NCI-H1105 (cell line): Measurements from ENCODE around the gene RIT2.
"Not testable (repeated sequence)": the region's sequence is repeated elsewhere in the genome, so short reads cannot be mapped to it uniquely, and the experiment has no call there.

Experiments
- DNase-seq: peaks from one replicate; lab custom pipeline; 2025; lab: John Stamatoyannopoulos, UW

Gene RIT2

GRCh38 chr18:42838546-42839145 is 276.8 kb downstream of the RIT2 start:
- DNase-seq, result no peak

GRCh38 chr18:42830936-42831335 is 284.5 kb downstream of the RIT2 start:
- DNase-seq, result no peak

- DNase-seq, result no peak
Observed at GRCh38 chr18:42828881-42829280, 286.6 kb downstream of the RIT2 start.

GRCh38 chr18:42824178-42824577 is 291.3 kb downstream of the RIT2 start:
- DNase-seq, result no peak

- no peak for DNase-seq
Observed at GRCh38 chr18:42822711-42823110, 292.8 kb downstream of the RIT2 start.

- no peak for DNase-seq
Observed at GRCh38 chr18:42821492-42821891, 294.0 kb downstream of the RIT2 start.

GRCh38 chr18:42814618-42815017 is 300.9 kb downstream of the RIT2 start:
- no peak for DNase-seq

- DNase-seq, result no peak
Observed at GRCh38 chr18:42814184-42814583, 301.3 kb downstream of the RIT2 start.

GRCh38 chr18:42813570-42813969 is 301.9 kb downstream of the RIT2 start:
- no peak for DNase-seq

- no peak for DNase-seq
Observed at GRCh38 chr18:42807887-42808286, 307.6 kb downstream of the RIT2 start.

- no peak for DNase-seq
Observed at GRCh38 chr18:42801706-42802105, 313.8 kb downstream of the RIT2 start.

- peak; percentile 31 for DNase-seq
Observed at GRCh38 chr18:42798606-42799170, 316.8 kb downstream of the RIT2 start.

- DNase-seq, result not testable (repeated sequence)
Observed at GRCh38 chr18:42795213-42795789, 320.2 kb downstream of the RIT2 start.

GRCh38 chr18:42792731-42793130 is 322.8 kb downstream of the RIT2 start:
- DNase-seq, result no peak

- no peak for DNase-seq
Observed at GRCh38 chr18:42784632-42785031, 330.9 kb downstream of the RIT2 start.

GRCh38 chr18:42782929-42783328 is 332.6 kb downstream of the RIT2 start:
- no peak for DNase-seq

- DNase-seq, result no peak
Observed at GRCh38 chr18:42781298-42781815, 334.1 kb downstream of the RIT2 start.

- no peak for DNase-seq
Observed at GRCh38 chr18:42780171-42780570, 335.3 kb downstream of the RIT2 start.

GRCh38 chr18:42778445-42779042 is 336.9 kb downstream of the RIT2 start:
- DNase-seq, result no peak

GRCh38 chr18:42778024-42778423 is 337.5 kb downstream of the RIT2 start:
- DNase-seq, result no peak

- no peak for DNase-seq
Observed at GRCh38 chr18:42773870-42774269, 341.6 kb downstream of the RIT2 start.

GRCh38 chr18:42771936-42772335 is 343.5 kb downstream of the RIT2 start:
- no peak for DNase-seq

- DNase-seq, result no peak
Observed at GRCh38 chr18:42765302-42765701, 350.2 kb downstream of the RIT2 start.
